B cell (primary cell): ENCODE results near the gene LPCAT1. TPM values are rescaled to one million over a fixed set of nuclear protein-coding genes. Genes with fewer than 3 reads are reported as not detected.
A peak's percentile ranks its signal among the peaks of the same experiment; 100 is the strongest.

Source experiments
- ATAC-seq: fragments of 200-7000 bp; cut with Tn5 transposase; one replicate; pipeline ENCODE4 v1.10.0; 2021; ENCODE audit warnings: low read depth, mild to moderate bottlenecking, moderate number of reproducible peaks, moderate library complexity
- CTCF ChIA-PET: fragments of 350-600 bp; sonication (Branson Sonifier 250); formaldehyde crosslinking; loops from one replicate; lab custom pipeline; 2021; ENCODE audit warnings: antibody characterized with exemption, inconsistent platforms; lab: Charles Lee
- POLR2A ChIA-PET: fragments of 350-600 bp; sonication (Branson Sonifier 250); formaldehyde crosslinking; loops from one replicate; lab custom pipeline; 2021; ENCODE audit warnings: antibody characterized with exemption; lab: Charles Lee
- DNase-seq: peaks from one replicate; pipeline ENCODE4 v3.0.0; 2013
- H2AFZ ChIP-seq: 2 replicates; pipeline ENCODE4 v1.6.1; 2012; ENCODE audit warnings: mild to moderate bottlenecking, low read depth, low read length; ENCODE audit not compliant: insufficient read depth, poor library complexity, severe bottlenecking
- H3K27ac ChIP-seq, 2 donors: 1 replicate in 1 of 2; 2 replicates in 1 of 2; pipeline ENCODE4 v1.5.1; 2012 to 2013; ENCODE audit warnings: low read length in 2 of 2, mild to moderate bottlenecking in 2 of 2, moderate library complexity in 1 of 2
- H3K27me3 ChIP-seq, 4 experiments: fragments of 200-600 bp in 1 of 4; sonication (generic) in 1 of 4; replicated peaks in 1 of 4; 1 replicate in 2 of 4; 2 replicates in 2 of 4; pipeline versions ENCODE4 v1.6.1 to v1.7.0; 2013 to 2016; ENCODE audit warnings: low read length in 3 of 4, mild to moderate bottlenecking in 2 of 4, mixed read lengths in 1 of 4, moderate library complexity in 1 of 4; ENCODE audit not compliant: insufficient read depth in 4 of 4, control insufficient read depth in 3 of 4; ENCODE audit errors: control extremely low read depth in 1 of 4
- H3K36me3 ChIP-seq, 2 experiments: replicated peaks in 1 of 2; 1 replicate in 1 of 2; 2 replicates in 1 of 2; pipeline versions ENCODE4 v1.6.1 to v1.7.1; 2013; ENCODE audit warnings: low read length in 1 of 2; ENCODE audit not compliant: insufficient read depth in 2 of 2, control insufficient read depth in 1 of 2; ENCODE audit errors: control extremely low read depth in 1 of 2, extremely low read depth in 1 of 2
- H3K4me1 ChIP-seq, 2 donors: fragments of 200-600 bp in 1 of 2; sonication (generic) in 1 of 2; 1 replicate in 1 of 2; 2 replicates in 1 of 2; pipeline versions ENCODE4 v1.5.1 to v1.6.1; 2013 to 2017; ENCODE audit warnings: low read length in 2 of 2; ENCODE audit not compliant: control insufficient read depth in 2 of 2, insufficient read depth in 2 of 2
- H3K4me2 ChIP-seq: replicated peaks from 2 replicates; pipeline ENCODE3; 2012; ENCODE audit warnings: mild to moderate bottlenecking, low read depth, low read length; ENCODE audit not compliant: poor library complexity, severe bottlenecking
- H3K4me3 ChIP-seq, 5 experiments: fragments of 200-600 bp in 1 of 5; sonication (generic) in 1 of 5; 1 replicate in 3 of 5; 2 replicates in 2 of 5; pipeline versions ENCODE4 v1.5.1 to v1.7.0; 2011 to 2016; ENCODE audit warnings: low read length in 4 of 5, mild to moderate bottlenecking in 4 of 5, low read depth in 2 of 5, control low read depth in 1 of 5, moderate library complexity in 1 of 5; ENCODE audit not compliant: insufficient read depth in 1 of 5; ENCODE audit errors: control extremely low read depth in 1 of 5, extremely low read depth in 1 of 5
- H3K79me2 ChIP-seq: fragments of 200-600 bp; sonication (generic); one replicate; pipeline ENCODE4 v1.6.0; 2016; ENCODE audit warnings: low read length; ENCODE audit not compliant: control insufficient read depth, insufficient read depth
- H3K9ac ChIP-seq: fragments of 200-600 bp; sonication (generic); 2 replicates; pipeline ENCODE4 v1.6.1; 2017; ENCODE audit warnings: mild to moderate bottlenecking, low read length, moderate library complexity
- H3K9me3 ChIP-seq, 3 donors: one replicate each; pipeline versions ENCODE4 v1.6.1 to v1.7.1; 2013; ENCODE audit warnings: low read length in 2 of 3; ENCODE audit not compliant: control insufficient read depth in 2 of 3, insufficient read depth in 1 of 3; ENCODE audit errors: control extremely low read depth in 1 of 3
- H4K20me1 ChIP-seq: 2 replicates; pipeline ENCODE4 v1.6.0; 2012; ENCODE audit warnings: mild to moderate bottlenecking, low read length; ENCODE audit not compliant: insufficient read depth, control insufficient read depth, poor library complexity, severe bottlenecking
- H3K27ac Mint-ChIP-seq: one replicate; pipeline ENCODE4 v1.8.0; 2021; ENCODE audit warnings: mixed read lengths
- H3K27me3 Mint-ChIP-seq: one replicate; pipeline ENCODE4 v1.8.0; 2021; ENCODE audit warnings: mixed read lengths
- H3K4me1 Mint-ChIP-seq: one replicate; pipeline ENCODE4 v1.8.0; 2021; ENCODE audit warnings: mixed read lengths
- H3K4me3 Mint-ChIP-seq: one replicate; pipeline ENCODE4 v1.8.0; 2021; ENCODE audit warnings: mixed read lengths
- H3K9me3 Mint-ChIP-seq: one replicate; pipeline ENCODE4 v1.8.0; 2022; ENCODE audit warnings: mixed read lengths; ENCODE audit not compliant: insufficient read depth
- EZH2 ChIP-seq: IDR thresholded peaks from 2 replicates; pipeline ENCODE4 v1.6.1; 2012; ENCODE audit warnings: borderline replicate concordance, low read depth, mild to moderate bottlenecking, moderate library complexity, low read length; ENCODE audit not compliant: insufficient read depth, poor library complexity, severe bottlenecking
- WGBS: methylation state at CpG from one replicate; pipeline ENCODE4 v1.1.5; 2013; ENCODE audit warnings: missing lambda C conversion rate; ENCODE audit not compliant: insufficient coverage; 5-methylcytosine and 5-hydroxymethylcytosine counted together
- intact Hi-C: fragments of 100-400 bp; cut with micrococcal nuclease; formaldehyde crosslinking; loops from one replicate; pipeline ENCODE4 v1.10.0; 2022
- polyA plus RNA-seq: library from polyadenylated mRNA; depleted of rRNA; stranded (reverse); fragments of >200 nt; gene quantifications from 2 replicates; pipeline ENCODE4 v1.2.3, GENCODE V29; 2012
- total RNA-seq, 2 donors: library from RNA; stranded (reverse); fragments of 120-200 nt in 1 of 2; gene quantifications; 1 replicate in 1 of 2; 2 replicates in 1 of 2; pipeline versions ENCODE4 v1.2.3 to v1.2.4, GENCODE V29; 2013 to 2022
- TF ChIP-seq, protein P1 (sequence below): fragments of 200-600 bp; IDR thresholded peaks from one replicate; pipeline ENCODE4 v1.8.0; 2022; ENCODE audit warnings: antibody characterized with exemption, mild to moderate bottlenecking

The LPCAT1 gene
- total and polyA plus RNA-seq, 2 donors (not counting 1 experiment from before 2014, with no cell fraction given) = 94.8 to 159 TPM

DNA sequence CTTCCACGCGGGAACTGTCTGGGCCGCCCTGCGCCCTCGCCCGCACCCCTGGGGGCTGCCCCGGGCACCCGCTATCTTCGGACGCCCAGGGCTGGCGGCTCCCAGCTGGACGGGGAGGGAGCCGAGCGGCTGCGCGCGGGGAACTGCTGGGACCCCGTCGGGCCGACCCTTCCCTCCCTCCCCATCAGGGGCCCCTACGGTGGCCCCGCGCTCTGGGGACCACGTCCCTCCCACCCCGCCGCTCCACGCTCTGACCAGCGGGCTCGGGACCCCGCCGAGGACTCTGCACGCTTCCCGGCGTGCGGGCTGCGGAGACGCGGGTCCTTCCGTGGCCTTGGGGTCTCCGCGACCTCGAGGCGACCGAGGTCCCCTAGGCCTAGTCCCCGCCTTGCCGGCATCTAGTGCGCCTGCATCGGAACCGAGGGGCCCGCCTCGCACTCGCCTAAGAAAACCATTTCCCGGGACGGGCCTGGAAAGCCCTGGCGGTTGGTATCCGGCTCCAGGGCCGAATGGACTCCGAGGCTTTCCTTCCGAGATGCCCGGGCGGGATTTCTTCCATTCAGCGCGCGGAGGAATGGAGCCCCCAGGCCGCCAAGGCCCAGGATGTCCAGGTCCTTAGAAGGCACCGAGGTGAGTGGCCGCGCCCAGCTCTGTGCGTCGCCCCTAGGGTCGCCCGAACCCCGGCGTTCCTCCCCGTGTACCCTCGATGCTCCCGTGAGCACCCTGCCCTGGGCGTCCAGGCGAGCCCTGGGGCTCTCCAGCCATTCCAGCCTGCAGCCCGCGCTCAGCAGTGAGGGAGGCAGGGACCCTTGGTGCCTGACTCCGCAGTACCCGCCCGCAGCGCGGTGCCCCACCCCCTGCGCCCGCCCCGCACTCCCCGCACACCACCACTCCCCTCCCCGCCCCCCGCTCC, 77.8 kb downstream of the LPCAT1 start:
- Mint-ChIP-seq H3K4me3 (no peak overlapping the region), H3K27me3 (peaks cover 49% of the 10 kb centered on the region), H3K27ac (no peak overlapping the region), H3K4me1 (peaks cover 20% of the 10 kb centered on the region), H3K9me3 (no peaks in the 10 kb centered on the region)
- H3K9ac ChIP-seq = no peak overlapping the region
- ChIA-PET POLR2A (no interaction called here), CTCF (no interaction called here)
- intact Hi-C loops = no loop called here
- no peaks in the 10 kb centered on the region for H3K36me3 ChIP-seq
- H3K27me3 ChIP-seq = peaks cover 0 to 58% (median 24%) of the 10 kb centered on the region in 4 experiments
- 13% methylated on average over 85 of the region's 92 CpGs for WGBS
- peaks cover 0 to 25% (median 0%) of the 10 kb centered on the region in 3 donors for H3K9me3 ChIP-seq
- H3K4me2 ChIP-seq = peak overlapping the region; percentile 79
- H3K27ac ChIP-seq = no peak overlapping the region
- H3K4me1 ChIP-seq = peaks cover 19 to 32% of the 10 kb centered on the region in 2 donors
- H2AFZ ChIP-seq = peak overlapping the region; percentile 51
- DNase-seq (no peak), ATAC-seq (no peak)
- H3K4me3 ChIP-seq = no peak overlapping the region
- TF ChIP-seq, protein P1, sequence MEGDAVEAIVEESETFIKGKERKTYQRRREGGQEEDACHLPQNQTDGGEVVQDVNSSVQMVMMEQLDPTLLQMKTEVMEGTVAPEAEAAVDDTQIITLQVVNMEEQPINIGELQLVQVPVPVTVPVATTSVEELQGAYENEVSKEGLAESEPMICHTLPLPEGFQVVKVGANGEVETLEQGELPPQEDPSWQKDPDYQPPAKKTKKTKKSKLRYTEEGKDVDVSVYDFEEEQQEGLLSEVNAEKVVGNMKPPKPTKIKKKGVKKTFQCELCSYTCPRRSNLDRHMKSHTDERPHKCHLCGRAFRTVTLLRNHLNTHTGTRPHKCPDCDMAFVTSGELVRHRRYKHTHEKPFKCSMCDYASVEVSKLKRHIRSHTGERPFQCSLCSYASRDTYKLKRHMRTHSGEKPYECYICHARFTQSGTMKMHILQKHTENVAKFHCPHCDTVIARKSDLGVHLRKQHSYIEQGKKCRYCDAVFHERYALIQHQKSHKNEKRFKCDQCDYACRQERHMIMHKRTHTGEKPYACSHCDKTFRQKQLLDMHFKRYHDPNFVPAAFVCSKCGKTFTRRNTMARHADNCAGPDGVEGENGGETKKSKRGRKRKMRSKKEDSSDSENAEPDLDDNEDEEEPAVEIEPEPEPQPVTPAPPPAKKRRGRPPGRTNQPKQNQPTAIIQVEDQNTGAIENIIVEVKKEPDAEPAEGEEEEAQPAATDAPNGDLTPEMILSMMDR = no peak
- TF ChIP-seq EZH2 = no peak
- H3K79me2 ChIP-seq = no peaks in the 10 kb centered on the region
- no peaks in the 10 kb centered on the region for H4K20me1 ChIP-seq

DNA sequence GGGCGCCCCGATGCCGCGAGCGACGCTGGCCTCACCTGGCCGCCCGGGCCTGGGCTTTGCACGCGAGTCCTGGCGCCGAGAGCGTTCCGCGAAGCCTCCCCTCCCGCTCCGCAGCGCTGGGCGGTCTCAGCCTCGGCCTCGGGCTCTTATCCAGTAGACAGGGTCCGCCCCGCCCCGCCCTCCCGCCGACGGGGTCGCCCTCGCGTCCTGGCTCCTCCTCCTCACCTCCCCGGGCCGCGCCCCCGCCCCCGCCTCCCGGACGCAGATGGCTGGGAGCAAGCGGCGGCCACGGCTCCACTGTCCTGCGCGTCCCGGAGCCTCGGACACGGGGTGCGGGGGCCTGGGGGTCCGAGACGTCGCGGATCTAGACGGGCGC, 78.5 kb downstream of the LPCAT1 start, which contains the start of gene SLC6A3:
Gene SLC6A3 (minus strand): TSS at position 128 of the 376 bp plus-strand sequence. CDS start 2,243 bp downstream, outside the sequence.
- Histone ChIP-seq H3K4me3 (peak within 1 kb of the TSS in 3 of 5 experiments; percentile 6 to 44 (median 37)), H3K4me2 (peak within 1 kb of the TSS; percentile 79), H3K36me3 (no peaks in the 10 kb centered on the region), H3K9ac (peak within 1 kb of the TSS; percentile 13), H3K79me2 (no peaks in the 10 kb centered on the region), H3K9me3 (peaks cover 0 to 26% (median 3%) of the 10 kb centered on the region in 3 donors), H3K27me3 (peaks cover 0 to 58% (median 24%) of the 10 kb centered on the region in 4 experiments), H3K4me1 (peaks cover 19 to 32% of the 10 kb centered on the region in 2 donors), H4K20me1 (no peaks in the 10 kb centered on the region), H3K27ac (no peak within 1 kb of the TSS), H2AFZ (peak within 1 kb of the TSS; percentile 51)
- ChIA-PET POLR2A (no interaction called here), CTCF (no interaction called here)
- peaks cover 54% of the 10 kb centered on the region for H3K27me3 Mint-ChIP-seq
- H3K27ac Mint-ChIP-seq = no peak within 1 kb of the TSS
- TF ChIP-seq EZH2 = no peak
- intact Hi-C loops = no loop called here
- H3K4me1 Mint-ChIP-seq = peaks cover 20% of the 10 kb centered on the region
- DNase-seq (peak; percentile 52), ATAC-seq (peak; percentile 76)
- H3K9me3 Mint-ChIP-seq = peaks cover under 1% of the 10 kb centered on the region
- H3K4me3 Mint-ChIP-seq = peak within 1 kb of the TSS; percentile 77
- 3% methylated on average over 44 of the region's 52 CpGs for WGBS
